DND-41 (cell line): Measurements from ENCODE around the gene FNBP1.

Source experiments
- ATAC-seq: fragments of 200-7000 bp; cut with Tn5 transposase; 3 replicates; pipeline ENCODE4 v1.9.1; 2021; ENCODE audit warnings: low read depth; ENCODE audit not compliant: insufficient read depth
- DNase-seq: peaks from one replicate; pipeline ENCODE4 v3.0.0-alpha.2; 2020
- H2AFZ ChIP-seq: 2 replicates; pipeline ENCODE4 v1.6.0; 2012; ENCODE audit warnings: low read depth, low read length
- H3K27ac ChIP-seq: 2 replicates; pipeline ENCODE4 v1.5.1; 2012; ENCODE audit warnings: low read length, inconsistent platforms
- H3K27me3 ChIP-seq: fragments of 200-600 bp; sonication (generic); 2 replicates; pipeline ENCODE4 v1.6.0; 2012; ENCODE audit warnings: low read length, mild to moderate bottlenecking, inconsistent platforms; ENCODE audit not compliant: insufficient read depth, poor library complexity
- H3K36me3 ChIP-seq: 2 replicates; pipeline ENCODE4 v1.5.1; 2012; ENCODE audit warnings: low read length, inconsistent platforms; ENCODE audit not compliant: insufficient read depth
- H3K4me1 ChIP-seq: 2 replicates; pipeline ENCODE4 v1.5.1; 2012; ENCODE audit warnings: mild to moderate bottlenecking, low read length; ENCODE audit not compliant: insufficient read depth
- H3K4me2 ChIP-seq: 2 replicates; pipeline ENCODE4 v1.6.0; 2012; ENCODE audit warnings: mild to moderate bottlenecking, moderate library complexity, low read length, inconsistent platforms; ENCODE audit not compliant: insufficient read depth
- H3K4me3 ChIP-seq, 2 experiments: fragments of 200-600 bp in 1 of 2; shearing (Covaris generic) in 1 of 2; 2 replicates each; pipeline ENCODE4 v1.5.1; 2012 to 2016; ENCODE audit warnings: inconsistent platforms in 2 of 2, low read length in 2 of 2, mild to moderate bottlenecking in 2 of 2, low read depth in 1 of 2, moderate library complexity in 1 of 2
- H3K79me2 ChIP-seq: 2 replicates; pipeline ENCODE4 v1.6.0; 2012; ENCODE audit warnings: low read length, inconsistent platforms; ENCODE audit not compliant: insufficient read depth
- H3K9ac ChIP-seq: 2 replicates; pipeline ENCODE4 v1.6.0; 2012; ENCODE audit warnings: low read depth, mild to moderate bottlenecking, inconsistent platforms, low read length, moderate library complexity
- H3K9me3 ChIP-seq: 2 replicates; pipeline ENCODE4 v1.5.1; 2012; ENCODE audit warnings: low read length, moderate library complexity, mild to moderate bottlenecking, inconsistent platforms; ENCODE audit not compliant: insufficient read depth, severe bottlenecking
- H4K20me1 ChIP-seq: 2 replicates; pipeline ENCODE4 v1.6.0; 2012; ENCODE audit warnings: low read length; ENCODE audit not compliant: insufficient read depth
- EZH2 ChIP-seq: IDR thresholded peaks from 3 replicates; pipeline ENCODE4 v1.6.1; 2012; ENCODE audit warnings: borderline replicate concordance, low read depth, mild to moderate bottlenecking, moderate library complexity, low read length, inconsistent platforms; ENCODE audit not compliant: severe bottlenecking
- TF ChIP-seq, protein P1 (sequence below): IDR thresholded peaks from 2 replicates; pipeline ENCODE4 v1.5.1; 2012; ENCODE audit warnings: borderline replicate concordance, low read length, moderate library complexity, mild to moderate bottlenecking; ENCODE audit not compliant: poor library complexity, severe bottlenecking; ENCODE audit errors: extremely low read depth

Gene FNBP1

GRCh38 chr9:130003943-130004552 lies 38.9 kb downstream of the FNBP1 start:
- Histone ChIP-seq H3K27ac (no peak overlapping the region), H3K4me1 (no peaks in the 10 kb centered on the region), H3K4me3 (no peak overlapping the region), H3K79me2 (peaks cover 100% of the 10 kb centered on the region), H2AFZ (no peak overlapping the region), H4K20me1 (peaks cover 75% of the 10 kb centered on the region), H3K9me3 (no peaks in the 10 kb centered on the region), H3K4me2 (no peak overlapping the region), H3K36me3 (peaks cover 49% of the 10 kb centered on the region), H3K9ac (no peak overlapping the region), H3K27me3 (no peaks in the 10 kb centered on the region)
- TF ChIP-seq, protein P1, sequence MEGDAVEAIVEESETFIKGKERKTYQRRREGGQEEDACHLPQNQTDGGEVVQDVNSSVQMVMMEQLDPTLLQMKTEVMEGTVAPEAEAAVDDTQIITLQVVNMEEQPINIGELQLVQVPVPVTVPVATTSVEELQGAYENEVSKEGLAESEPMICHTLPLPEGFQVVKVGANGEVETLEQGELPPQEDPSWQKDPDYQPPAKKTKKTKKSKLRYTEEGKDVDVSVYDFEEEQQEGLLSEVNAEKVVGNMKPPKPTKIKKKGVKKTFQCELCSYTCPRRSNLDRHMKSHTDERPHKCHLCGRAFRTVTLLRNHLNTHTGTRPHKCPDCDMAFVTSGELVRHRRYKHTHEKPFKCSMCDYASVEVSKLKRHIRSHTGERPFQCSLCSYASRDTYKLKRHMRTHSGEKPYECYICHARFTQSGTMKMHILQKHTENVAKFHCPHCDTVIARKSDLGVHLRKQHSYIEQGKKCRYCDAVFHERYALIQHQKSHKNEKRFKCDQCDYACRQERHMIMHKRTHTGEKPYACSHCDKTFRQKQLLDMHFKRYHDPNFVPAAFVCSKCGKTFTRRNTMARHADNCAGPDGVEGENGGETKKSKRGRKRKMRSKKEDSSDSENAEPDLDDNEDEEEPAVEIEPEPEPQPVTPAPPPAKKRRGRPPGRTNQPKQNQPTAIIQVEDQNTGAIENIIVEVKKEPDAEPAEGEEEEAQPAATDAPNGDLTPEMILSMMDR, result no peak
- TF ChIP-seq EZH2, result no peak
- no peak for ATAC-seq
- DNase-seq, result no peak

DNA sequence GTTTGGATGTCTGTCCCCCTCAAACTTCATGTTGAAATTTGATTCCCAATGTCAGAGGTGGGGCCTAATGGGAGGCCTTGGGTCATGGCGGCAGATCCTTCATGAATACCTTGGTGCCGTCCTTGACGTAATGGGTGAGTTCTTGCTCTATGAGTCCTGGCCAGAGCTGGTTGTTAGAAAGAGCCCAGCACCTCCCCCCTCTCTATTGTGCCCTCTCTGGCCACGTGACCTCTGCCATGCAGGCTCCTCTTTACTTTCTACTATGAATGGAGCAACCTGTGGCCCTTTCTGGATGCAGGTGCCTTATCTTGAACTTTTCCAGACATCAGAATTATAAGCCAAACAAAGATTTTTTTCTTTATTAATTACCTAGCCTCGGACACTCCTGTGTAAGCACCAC lies 40.7 kb downstream of the FNBP1 start:
- Histone ChIP-seq H3K79me2 (peaks cover 100% of the 10 kb centered on the region), H3K27ac (no peak overlapping the region), H3K4me1 (no peaks in the 10 kb centered on the region), H3K9ac (no peak overlapping the region), H3K9me3 (no peaks in the 10 kb centered on the region), H3K36me3 (peaks cover 43% of the 10 kb centered on the region), H3K27me3 (no peaks in the 10 kb centered on the region), H2AFZ (no peak overlapping the region), H3K4me3 (no peak overlapping the region), H3K4me2 (no peak overlapping the region), H4K20me1 (peaks cover 76% of the 10 kb centered on the region)
- ATAC-seq (no peak), DNase-seq (no peak)
- TF ChIP-seq, protein P1, result no peak

GRCh38 chr9:130001190-130001589 lies 41.8 kb downstream of the FNBP1 start:
- TF ChIP-seq, protein P1, result no peak
- TF ChIP-seq EZH2, result no peak
- H3K27me3 ChIP-seq, result no peaks in the 10 kb centered on the region
- no peak overlapping the region for H3K4me3 ChIP-seq
- no peak for ATAC-seq
- no peak overlapping the region for H3K9ac ChIP-seq
- H3K36me3 ChIP-seq, result peaks cover 39% of the 10 kb centered on the region
- H4K20me1 ChIP-seq, result peaks cover 76% of the 10 kb centered on the region
- no peak for DNase-seq
- no peaks in the 10 kb centered on the region for H3K9me3 ChIP-seq
- H3K4me2 ChIP-seq, result no peak overlapping the region
- no peaks in the 10 kb centered on the region for H3K4me1 ChIP-seq
- H3K27ac ChIP-seq, result no peak overlapping the region
- H3K79me2 ChIP-seq, result peaks cover 100% of the 10 kb centered on the region
- no peak overlapping the region for H2AFZ ChIP-seq

GRCh38 chr9:129999141-129999510 lies 43.9 kb downstream of the FNBP1 start:
- Histone ChIP-seq H3K27ac (no peak overlapping the region), H3K36me3 (peaks cover 49% of the 10 kb centered on the region), H3K79me2 (peaks cover 100% of the 10 kb centered on the region), H3K27me3 (no peaks in the 10 kb centered on the region), H2AFZ (no peak overlapping the region), H4K20me1 (peaks cover 79% of the 10 kb centered on the region), H3K4me2 (no peak overlapping the region), H3K9me3 (no peaks in the 10 kb centered on the region), H3K9ac (no peak overlapping the region), H3K4me3 (no peak overlapping the region), H3K4me1 (0 out of 2 replicates have a peak, but pooled peaks cover 3% of the 10 kb centered on the region)
- no peak for ATAC-seq
- DNase-seq, result no peak
- no peak for TF ChIP-seq EZH2
- TF ChIP-seq, protein P1, result no peak
